Activated CD4-positive, alpha-beta memory T cell treated with anti-CD3 and anti-CD28 coated beads for 36 hours (primary cell): Measurements from ENCODE around the gene CEACAM21. TPM values are rescaled to one million over a fixed set of nuclear protein-coding genes. Genes with fewer than 3 reads are reported as not detected.
A peak's percentile ranks its signal among the peaks of the same experiment; 100 is the strongest.

Experiments used
- CTCF ChIA-PET: fragments of 350-600 bp; sonication (Branson Sonifier 250); formaldehyde crosslinking; loops from one replicate; lab custom pipeline; 2021; ENCODE audit warnings: antibody characterized with exemption, inconsistent platforms; lab: Charles Lee
- POLR2A ChIA-PET: fragments of 350-600 bp; sonication (Branson Sonifier 250); formaldehyde crosslinking; loops from one replicate; lab custom pipeline; 2021; ENCODE audit warnings: antibody characterized with exemption; lab: Charles Lee
- DNase-seq: peaks from one replicate; pipeline ENCODE4 v3.0.0-alpha.2; 2020
- H3K27ac Mint-ChIP-seq: one replicate; pipeline ENCODE4 v1.8.0; 2021; ENCODE audit warnings: mixed read lengths
- H3K27me3 Mint-ChIP-seq: one replicate; pipeline ENCODE4 v1.8.0; 2021; ENCODE audit warnings: mixed read lengths
- H3K36me3 Mint-ChIP-seq: one replicate; pipeline ENCODE4 v1.8.0; 2021; ENCODE audit warnings: mixed read lengths
- H3K4me1 Mint-ChIP-seq: one replicate; pipeline ENCODE4 v1.8.0; 2021; ENCODE audit warnings: low read depth, mixed read lengths
- H3K4me3 Mint-ChIP-seq: one replicate; pipeline ENCODE4 v1.8.0; 2021; ENCODE audit warnings: mild to moderate bottlenecking, mixed read lengths
- H3K9me3 Mint-ChIP-seq: one replicate; pipeline ENCODE4 v1.8.0; 2021; ENCODE audit warnings: mixed read lengths
- intact Hi-C: fragments of 100-400 bp; cut with micrococcal nuclease; formaldehyde crosslinking; loops from one replicate; pipeline ENCODE4 v1.15.1; 2023
- total RNA-seq, 2 experiments: library from RNA; stranded (reverse); gene quantifications; one replicate each; pipeline ENCODE4 v1.2.3, GENCODE V29; 2021

CEACAM21 gene
- total RNA-seq, 2 experiments from 2014 or later, result 40.8 to 40.9 TPM

DNA sequence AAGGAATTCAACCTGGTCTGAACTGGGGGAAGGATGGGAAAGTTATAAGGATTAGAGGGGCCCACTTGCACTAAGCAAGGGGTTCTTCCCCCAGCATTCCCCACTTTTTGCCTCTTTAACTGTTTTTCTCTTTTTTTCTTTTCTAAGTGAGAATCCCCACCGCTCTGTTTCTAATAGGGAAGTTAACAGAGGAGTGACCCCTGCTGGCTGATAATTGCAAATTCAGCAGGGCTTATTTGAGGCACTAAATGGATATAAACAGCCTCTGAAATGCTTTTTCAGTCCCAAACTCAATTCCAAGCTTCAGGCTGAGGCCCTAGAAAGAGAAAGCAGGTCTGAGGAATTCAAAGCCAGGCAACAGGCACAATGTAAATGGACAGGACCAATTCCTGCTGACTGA, 38.2 kb upstream of the CEACAM21 start:
- peaks cover 55% of the 10 kb centered on the region for H3K4me1 Mint-ChIP-seq
- intact Hi-C loops, result loop anchor here (1.0 kb wide), 2 partner anchors 20 to 88 kb away; no protein-coding TSS in a partner anchor
- peaks cover 5% of the 10 kb centered on the region for H3K9me3 Mint-ChIP-seq
- no peak overlapping the region for H3K4me3 Mint-ChIP-seq
- POLR2A ChIA-PET, result no interaction called here
- DNase-seq, result peak; percentile 63
- CTCF ChIA-PET, result interaction anchor here (0.8 to 7.9 kb wide), 10 partner anchors 10 to 89 kb away, joined by 3 to 104 read pairs (median 13); no protein-coding TSS in a partner anchor
- peaks cover 3% of the 10 kb centered on the region for H3K36me3 Mint-ChIP-seq
- no peaks in the 10 kb centered on the region for H3K27me3 Mint-ChIP-seq
- no peak overlapping the region for H3K27ac Mint-ChIP-seq

DNA sequence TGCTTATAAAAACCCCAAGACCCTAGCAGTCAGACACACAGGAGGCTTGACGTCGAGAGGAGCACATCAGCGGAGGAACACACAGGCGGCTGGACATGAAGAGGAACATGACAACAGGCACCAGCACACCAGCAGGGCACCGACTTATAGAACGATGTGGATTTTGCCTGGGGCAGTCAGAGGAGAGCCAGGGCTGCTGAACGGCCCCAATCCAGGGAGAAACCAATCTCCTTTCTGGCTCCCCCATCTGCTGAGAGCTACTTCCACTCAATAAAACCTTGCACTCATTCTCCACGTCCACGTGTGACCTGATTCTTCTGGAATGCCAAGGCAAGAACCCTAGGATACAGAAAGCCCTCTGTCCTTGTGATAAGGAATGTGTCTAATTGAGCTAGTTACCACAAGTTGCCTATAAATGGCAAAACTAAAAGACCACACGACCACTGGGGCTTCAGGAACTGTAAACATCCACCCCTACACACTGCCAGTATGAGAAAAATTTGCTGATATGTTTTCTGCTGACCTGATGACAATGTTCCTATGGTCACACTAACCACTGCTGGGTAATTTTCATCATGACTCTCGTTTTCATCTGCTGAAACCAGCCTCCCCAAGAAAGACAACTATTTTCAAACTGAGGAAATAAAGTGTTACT, 35.8 kb upstream of the CEACAM21 start:
- Mint-ChIP-seq H3K4me1 (peaks cover 56% of the 10 kb centered on the region), H3K4me3 (no peak overlapping the region), H3K27me3 (no peaks in the 10 kb centered on the region), H3K36me3 (no peaks in the 10 kb centered on the region), H3K9me3 (no peaks in the 10 kb centered on the region), H3K27ac (no peak overlapping the region)
- ChIA-PET POLR2A (interaction anchor here (1.1 kb wide), 1 partner anchor 9 kb away, joined by 3 read pairs; no protein-coding TSS in a partner anchor), CTCF (interaction anchor here (1.0 to 7.9 kb wide), 9 partner anchors 9 to 336 kb away, joined by 3 to 104 read pairs (median 7); no protein-coding TSS in a partner anchor)
- DNase-seq, result no peak
- intact Hi-C loops, result loop anchor here (10.0 kb wide), 2 partner anchors 785 to 925 kb away; partner anchors contain the start of genes ACTMAP and SNRPA

DNA sequence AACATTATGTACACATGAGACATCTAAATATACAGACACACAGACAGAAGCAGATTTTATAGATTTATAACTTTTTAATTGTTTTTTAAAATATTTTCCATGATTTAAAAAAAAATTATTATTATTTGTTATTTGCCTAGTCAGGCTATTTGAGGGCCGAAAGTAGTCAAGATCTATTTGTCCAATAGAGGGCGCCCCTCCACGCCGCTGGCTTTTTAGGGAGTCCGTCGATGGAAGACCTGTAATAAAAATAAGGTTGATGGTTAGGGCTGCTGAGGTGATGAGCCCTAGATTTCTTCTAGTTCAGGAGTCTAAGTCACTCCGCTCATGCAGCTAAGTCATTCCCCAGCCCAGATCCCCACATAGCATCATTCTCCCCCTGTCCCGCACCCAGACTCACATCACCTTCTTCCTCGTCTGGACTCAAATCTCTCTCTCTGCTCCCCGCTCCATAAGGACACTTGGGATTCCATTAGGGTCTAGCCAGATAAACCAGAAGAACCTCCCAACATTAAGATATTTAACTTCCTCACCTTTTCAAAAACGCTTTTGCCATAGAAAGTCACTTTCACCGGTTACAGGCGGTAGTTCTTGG, 33.9 kb upstream of the CEACAM21 start:
- H3K36me3 Mint-ChIP-seq, result no peaks in the 10 kb centered on the region
- peak overlapping the region; percentile 96 for H3K27ac Mint-ChIP-seq
- intact Hi-C loops, result loop anchor here (1.0 to 10.0 kb wide), 6 partner anchors 12 to 927 kb away; partner anchors contain the start of genes ACTMAP and SNRPA
- H3K4me3 Mint-ChIP-seq, result peak overlapping the region; percentile 57
- H3K9me3 Mint-ChIP-seq, result no peaks in the 10 kb centered on the region
- H3K4me1 Mint-ChIP-seq, result peaks cover 60% of the 10 kb centered on the region
- CTCF ChIA-PET, result interaction anchor here (0.6 to 10.0 kb wide), 9 partner anchors 11 to 103 kb away, joined by 3 to 205 read pairs (median 12); partner anchors contain the start of genes CEACAM21 and DMAC2
- H3K27me3 Mint-ChIP-seq, result no peaks in the 10 kb centered on the region
- POLR2A ChIA-PET, result interaction anchor here (0.7 to 1.3 kb wide), 3 partner anchors 9 to 27 kb away, joined by 3 to 5 read pairs (median 3); no protein-coding TSS in a partner anchor
- DNase-seq, result peak; percentile 88

DNA sequence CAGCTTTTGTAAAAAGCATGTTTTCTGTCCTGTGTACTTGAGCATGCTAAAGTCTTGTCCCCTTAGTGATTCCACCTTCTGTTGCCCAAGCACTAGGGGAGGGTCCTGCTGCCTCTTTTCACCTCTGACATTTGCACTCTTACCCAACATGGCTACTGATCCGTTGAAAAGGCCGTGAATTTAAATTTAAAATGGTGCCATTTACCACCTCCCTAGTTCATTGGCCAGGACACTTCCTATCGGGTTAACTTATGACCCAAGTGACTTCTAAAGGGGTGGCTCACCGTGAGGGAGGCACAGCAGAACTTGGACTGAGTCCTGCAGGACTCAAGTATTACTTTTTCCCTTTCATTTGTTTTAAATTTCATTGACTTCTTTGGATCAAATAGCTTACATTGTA, 33.3 kb upstream of the CEACAM21 start:
- POLR2A ChIA-PET, result interaction anchor here (0.7 to 1.3 kb wide), 3 partner anchors 9 to 26 kb away, joined by 3 to 5 read pairs (median 3); no protein-coding TSS in a partner anchor
- intact Hi-C loops, result loop anchor here (1.0 to 10.0 kb wide), 7 partner anchors 7 to 928 kb away; partner anchors contain the start of genes ACTMAP and SNRPA
- H3K27ac Mint-ChIP-seq, result peak overlapping the region; percentile 96
- H3K4me1 Mint-ChIP-seq, result peaks cover 61% of the 10 kb centered on the region
- DNase-seq, result no peak
- H3K4me3 Mint-ChIP-seq, result no peak overlapping the region
- no peaks in the 10 kb centered on the region for H3K27me3 Mint-ChIP-seq
- H3K9me3 Mint-ChIP-seq, result no peaks in the 10 kb centered on the region
- CTCF ChIA-PET, result interaction anchor here (0.6 to 10.0 kb wide), 8 partner anchors 11 to 103 kb away, joined by 3 to 205 read pairs (median 10); partner anchors contain the start of genes CEACAM21 and DMAC2
- no peaks in the 10 kb centered on the region for H3K36me3 Mint-ChIP-seq

DNA sequence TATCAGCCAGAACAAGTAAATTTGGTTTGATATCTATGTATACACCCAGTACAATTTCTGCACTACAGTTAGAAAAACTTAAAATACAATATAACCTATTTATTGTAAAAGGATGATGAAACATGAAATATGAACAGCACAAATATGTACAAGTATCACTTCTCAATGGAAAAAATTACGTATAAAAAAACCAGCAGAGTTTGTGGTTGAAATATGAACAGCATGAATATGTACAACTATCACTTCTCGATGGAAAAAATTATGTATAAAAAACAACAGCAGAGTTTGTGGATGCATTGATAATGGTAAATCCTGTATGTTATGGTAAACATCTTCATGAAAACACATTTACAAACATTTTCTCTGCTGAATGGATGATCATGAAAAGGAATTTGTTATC, 32.4 kb upstream of the CEACAM21 start:
- no peaks in the 10 kb centered on the region for H3K27me3 Mint-ChIP-seq
- POLR2A ChIA-PET, result interaction anchor here (1.4 kb wide), 1 partner anchor 8 kb away, joined by 5 read pairs; no protein-coding TSS in a partner anchor
- H3K27ac Mint-ChIP-seq, result peak overlapping the region; percentile 96
- CTCF ChIA-PET, result interaction anchor here (1.0 to 10.0 kb wide), 4 partner anchors 14 to 95 kb away, joined by 4 to 205 read pairs (median 32); no protein-coding TSS in a partner anchor
- intact Hi-C loops, result loop anchor here (1.0 to 10.0 kb wide), 4 partner anchors 8 to 929 kb away; partner anchors contain the start of genes ACTMAP and SNRPA
- peaks cover 65% of the 10 kb centered on the region for H3K4me1 Mint-ChIP-seq
- H3K9me3 Mint-ChIP-seq, result no peaks in the 10 kb centered on the region
- peak overlapping the region; percentile 4 for H3K4me3 Mint-ChIP-seq
- no peak for DNase-seq
- no peaks in the 10 kb centered on the region for H3K36me3 Mint-ChIP-seq

DNA sequence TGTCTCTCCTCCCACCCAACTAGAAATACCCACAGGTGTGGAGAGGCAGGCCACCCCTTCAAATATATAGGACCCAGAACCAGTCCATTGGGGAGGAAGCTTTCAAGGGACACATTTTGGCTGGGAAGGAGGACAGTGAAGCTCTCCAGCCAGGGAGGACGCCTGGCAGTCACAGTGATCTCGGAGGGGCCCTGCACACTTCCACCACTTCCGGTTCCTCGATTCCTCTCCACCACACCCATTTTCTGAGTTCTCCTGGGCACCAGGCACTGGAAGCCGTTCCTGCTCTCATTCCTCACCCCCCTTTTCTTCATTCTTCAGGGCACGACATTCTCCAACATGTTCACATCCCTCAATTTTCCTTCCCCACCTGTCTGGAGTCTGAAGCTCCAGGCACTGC, 30.4 kb upstream of the CEACAM21 start:
- Mint-ChIP-seq H3K9me3 (no peaks in the 10 kb centered on the region), H3K4me1 (peaks cover 65% of the 10 kb centered on the region), H3K27ac (peak overlapping the region; percentile 96), H3K36me3 (peaks cover 8% of the 10 kb centered on the region), H3K27me3 (no peaks in the 10 kb centered on the region), H3K4me3 (peak overlapping the region; percentile 85)
- CTCF ChIA-PET, result interaction anchor here (1.1 to 10.0 kb wide), 4 partner anchors 12 to 95 kb away, joined by 3 to 205 read pairs (median 17); no protein-coding TSS in a partner anchor
- POLR2A ChIA-PET, result interaction anchor here (0.6 to 2.2 kb wide), 3 partner anchors 8 to 940 kb away, joined by 3 to 9 read pairs (median 5); no protein-coding TSS in a partner anchor
- DNase-seq, result peak; percentile 66
- intact Hi-C loops, result loop anchor here (5.0 to 10.0 kb wide), 5 partner anchors 193 to 931 kb away; partner anchors contain the start of genes ACTMAP, SNRPA and TGFB1

DNA sequence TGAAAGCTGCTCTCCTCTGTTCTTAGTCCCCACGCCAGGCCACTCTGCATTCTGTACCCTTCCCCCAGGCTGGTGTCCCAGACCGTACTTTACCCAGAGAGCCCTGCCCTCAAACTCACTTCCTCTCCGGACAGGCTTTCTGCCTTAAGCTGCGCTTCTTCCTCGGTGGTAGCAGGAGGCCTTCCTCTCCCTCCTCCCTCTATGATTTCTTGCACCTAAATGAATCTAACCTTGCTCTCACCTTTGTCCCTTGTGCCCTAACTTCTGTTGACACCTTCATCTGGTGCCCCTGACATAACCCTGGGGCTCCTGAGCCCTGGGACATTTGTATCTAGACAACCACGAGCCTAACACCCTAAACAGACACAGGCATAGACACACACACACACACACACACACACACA, 29.6 kb upstream of the CEACAM21 start:
- POLR2A ChIA-PET, result interaction anchor here (0.8 to 1.2 kb wide), 5 partner anchors 8 to 15 kb away, joined by 3 to 10 read pairs (median 3); no protein-coding TSS in a partner anchor
- DNase-seq, result peak; percentile 66
- H3K27me3 Mint-ChIP-seq, result no peaks in the 10 kb centered on the region
- H3K4me3 Mint-ChIP-seq, result peak overlapping the region; percentile 85
- H3K4me1 Mint-ChIP-seq, result peaks cover 65% of the 10 kb centered on the region
- H3K27ac Mint-ChIP-seq, result peak overlapping the region; percentile 96
- H3K36me3 Mint-ChIP-seq, result peaks cover 13% of the 10 kb centered on the region
- CTCF ChIA-PET, result interaction anchor here (0.8 to 10.0 kb wide), 9 partner anchors 9 to 313 kb away, joined by 3 to 205 read pairs (median 4); partner anchors contain the start of genes DMAC2 and RPS19
- no peaks in the 10 kb centered on the region for H3K9me3 Mint-ChIP-seq
- intact Hi-C loops, result loop anchor here (2.0 to 10.0 kb wide), 6 partner anchors 16 to 932 kb away; partner anchors contain the start of genes ACTMAP, SNRPA and TGFB1

DNA sequence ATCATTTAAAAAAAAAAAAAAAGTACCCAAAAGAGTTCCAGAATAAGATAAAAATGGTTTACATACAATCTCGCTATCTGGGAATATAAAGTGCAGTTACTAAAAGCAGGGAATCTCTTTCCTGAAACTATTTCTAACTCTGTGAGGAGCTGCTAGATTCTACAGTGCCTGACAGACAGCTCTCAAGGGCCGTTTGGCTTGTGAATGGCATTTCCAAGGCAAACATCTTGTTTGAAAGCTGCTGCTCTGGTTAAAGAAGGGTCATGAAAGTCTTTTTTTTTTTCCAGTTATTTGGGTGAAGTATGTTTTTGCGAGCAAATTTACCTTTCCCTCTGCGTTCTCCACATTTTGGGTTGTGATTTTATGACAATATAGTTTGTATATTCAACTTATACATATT, 29.0 kb upstream of the CEACAM21 start:
- peaks cover 65% of the 10 kb centered on the region for H3K4me1 Mint-ChIP-seq
- DNase-seq, result no peak
- POLR2A ChIA-PET, result interaction anchor here (0.6 to 3.1 kb wide), 8 partner anchors 8 to 1355 kb away, joined by 3 to 21 read pairs (median 4); no protein-coding TSS in a partner anchor
- no peaks in the 10 kb centered on the region for H3K9me3 Mint-ChIP-seq
- no peaks in the 10 kb centered on the region for H3K27me3 Mint-ChIP-seq
- H3K4me3 Mint-ChIP-seq, result peak overlapping the region; percentile 85
- CTCF ChIA-PET, result interaction anchor here (0.8 to 10.0 kb wide), 8 partner anchors 10 to 313 kb away, joined by 3 to 205 read pairs (median 5); partner anchors contain the start of genes DMAC2 and RPS19
- peaks cover 17% of the 10 kb centered on the region for H3K36me3 Mint-ChIP-seq
- intact Hi-C loops, result loop anchor here (2.0 to 10.0 kb wide), 6 partner anchors 16 to 932 kb away; partner anchors contain the start of genes ACTMAP, SNRPA and TGFB1
- H3K27ac Mint-ChIP-seq, result peak overlapping the region; percentile 96

DNA sequence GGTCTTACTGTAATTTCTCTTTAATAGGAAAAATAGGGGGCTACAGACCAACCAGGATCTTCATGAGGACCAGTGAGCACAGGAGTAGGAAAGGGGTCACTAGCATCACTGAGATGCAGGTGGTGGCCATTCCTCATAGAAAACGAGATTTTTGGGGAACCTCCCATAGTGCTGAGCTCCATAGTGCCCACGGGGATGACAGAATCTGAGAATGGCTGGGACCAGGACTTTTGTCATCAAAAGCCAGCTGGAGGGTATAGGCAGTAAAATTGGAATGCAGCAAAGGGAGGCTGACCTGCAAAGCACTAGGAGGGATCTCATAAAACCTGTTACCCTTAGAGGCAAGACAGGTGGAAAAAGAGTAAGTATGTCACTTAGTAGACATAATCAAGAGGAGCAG, 28.4 kb upstream of the CEACAM21 start:
- peaks cover 61% of the 10 kb centered on the region for H3K4me1 Mint-ChIP-seq
- peaks cover 22% of the 10 kb centered on the region for H3K36me3 Mint-ChIP-seq
- no peak for DNase-seq
- intact Hi-C loops, result loop anchor here (2.0 to 10.0 kb wide), 6 partner anchors 17 to 933 kb away; partner anchors contain the start of genes ACTMAP, SNRPA and TGFB1
- peak overlapping the region; percentile 96 for H3K27ac Mint-ChIP-seq
- POLR2A ChIA-PET, result interaction anchor here (0.6 to 3.1 kb wide), 3 partner anchors 7 to 1356 kb away, joined by 3 to 21 read pairs (median 3); no protein-coding TSS in a partner anchor
- H3K27me3 Mint-ChIP-seq, result no peaks in the 10 kb centered on the region
- H3K9me3 Mint-ChIP-seq, result no peaks in the 10 kb centered on the region
- peak overlapping the region; percentile 57 for H3K4me3 Mint-ChIP-seq
- CTCF ChIA-PET, result interaction anchor here (1.2 to 10.0 kb wide), 4 partner anchors 10 to 22 kb away, joined by 3 to 205 read pairs (median 26); no protein-coding TSS in a partner anchor

DNA sequence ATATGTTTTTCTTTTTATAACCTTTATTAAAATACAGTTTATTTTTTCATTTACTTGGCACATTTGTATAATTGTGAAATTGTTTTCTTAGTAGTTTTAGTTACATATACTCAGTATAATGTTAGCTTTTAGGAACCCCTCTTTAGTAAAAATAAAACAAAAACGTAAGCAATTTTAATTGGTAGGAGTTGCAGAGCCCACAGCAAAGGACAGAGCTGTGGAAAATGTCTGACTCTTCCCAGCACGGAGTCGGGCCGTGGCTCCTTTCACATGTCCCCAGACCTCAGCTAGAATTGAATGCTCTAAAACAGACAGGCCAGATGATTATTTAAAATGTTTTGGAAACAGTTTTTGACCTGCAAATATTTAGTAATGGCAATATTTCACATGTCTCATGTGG, 27.9 kb upstream of the CEACAM21 start:
- CTCF ChIA-PET, result interaction anchor here (1.2 to 10.0 kb wide), 4 partner anchors 10 to 22 kb away, joined by 3 to 205 read pairs (median 26); no protein-coding TSS in a partner anchor
- POLR2A ChIA-PET, result interaction anchor here (0.6 to 3.1 kb wide), 5 partner anchors 9 to 108 kb away, joined by 3 to 31 read pairs (median 6); no protein-coding TSS in a partner anchor
- H3K27me3 Mint-ChIP-seq, result no peaks in the 10 kb centered on the region
- no peak for DNase-seq
- H3K4me1 Mint-ChIP-seq, result peaks cover 62% of the 10 kb centered on the region
- peak overlapping the region; percentile 96 for H3K27ac Mint-ChIP-seq
- peaks cover 27% of the 10 kb centered on the region for H3K36me3 Mint-ChIP-seq
- peak overlapping the region; percentile 68 for H3K4me3 Mint-ChIP-seq
- intact Hi-C loops, result loop anchor here (2.0 to 10.0 kb wide), 6 partner anchors 196 to 933 kb away; partner anchors contain the start of genes ACTMAP, SNRPA and TGFB1
- H3K9me3 Mint-ChIP-seq, result peaks cover under 1% of the 10 kb centered on the region
